ENCODE results near the gene NKAIN1.

GRCh38 chr1:31203215-31203614 is 36.5 kb downstream of the NKAIN1 start:
- no peak for TF ChIP-seq CTCF (tag by site-specific recombination; IDR thresholded peaks at IDR 0.05)
- no peak for TF ChIP-seq ZBTB7A (tag by site-specific recombination; IDR thresholded peaks at IDR 0.05; ENCODE audit: low read depth)
- TF ChIP-seq ZNF776 (tag by site-specific recombination; IDR thresholded peaks at IDR 0.05; ENCODE audit: borderline replicate concordance): no peak
- TF ChIP-seq ZBTB10 (tag by site-specific recombination; IDR thresholded peaks at IDR 0.05): no peak
- TF ChIP-seq ZBTB17 (tag by site-specific recombination; IDR thresholded peaks at IDR 0.05): no peak
- TF ChIP-seq ZNF112 (tag by site-specific recombination; IDR thresholded peaks at IDR 0.05): no peak
- no peak for TF ChIP-seq HOXC10 (CRISPR knock-in tag; IDR thresholded peaks at IDR 0.05)
- no peak for TF ChIP-seq PRDM6 (tag by site-specific recombination; IDR thresholded peaks at IDR 0.05)
- TF ChIP-seq ZNF639 (tag by site-specific recombination; IDR thresholded peaks at IDR 0.05): no peak

All from HEK293 (cell line).